Measurements from ENCODE around the gene AP2A1. TPM values are rescaled to one million over a fixed set of nuclear protein-coding genes. Genes with fewer than 3 reads are reported as not detected.

The AP2A1 gene
- total and polyA plus RNA-seq, 4 experiments from 2014 or later, result 2.6 to 56.2 (median 32.5) TPM

GRCh38 chr19:49806620-49806959, 39.8 kb downstream of the AP2A1 start:
- peak overlapping the region in 5 of 7 donors; percentile 48 to 94 (median 79) for H3K27ac Mint-ChIP-seq
- peaks cover 0 to 1% (median 0%) of the 10 kb centered on the region in 8 donors for H3K9me3 Mint-ChIP-seq
- no peak for DNase-seq
- Histone ChIP-seq H3K9me3 (ENCODE audit: control insufficient read depth in 1 of 2, low read length in 2 of 2) (no peaks in the 10 kb centered on the region), H3K4me3 (ENCODE audit: low read length in 2 of 2) (no peak overlapping the region), H3K36me3 (ENCODE audit: insufficient read depth, low read length) (peaks cover 11% of the 10 kb centered on the region), H3K4me1 (ENCODE audit: insufficient read depth, low read length) (peaks cover 14% of the 10 kb centered on the region), H3K27me3 (ENCODE audit: insufficient read depth, low read length) (no peaks in the 10 kb centered on the region), H3K27ac (ENCODE audit: low read depth, low read length) (no peak overlapping the region)
- peaks cover 7 to 19% (median 14%) of the 10 kb centered on the region in 4 donors for H3K4me1 Mint-ChIP-seq
- POLR2A ChIA-PET (ENCODE audit: partially characterized antibody), result no interaction called here
- peak overlapping the region in 1 of 8 donors; percentile 38 for H3K4me3 Mint-ChIP-seq
- intact Hi-C loops (cut with micrococcal nuclease), result no loop called here
- H3K27me3 Mint-ChIP-seq, result no peaks in the 10 kb centered on the region
- CTCF ChIA-PET (ENCODE audit: partially characterized antibody), result no interaction called here
- peaks cover 12 to 22% of the 10 kb centered on the region in 2 donors for H3K36me3 Mint-ChIP-seq

DNA sequence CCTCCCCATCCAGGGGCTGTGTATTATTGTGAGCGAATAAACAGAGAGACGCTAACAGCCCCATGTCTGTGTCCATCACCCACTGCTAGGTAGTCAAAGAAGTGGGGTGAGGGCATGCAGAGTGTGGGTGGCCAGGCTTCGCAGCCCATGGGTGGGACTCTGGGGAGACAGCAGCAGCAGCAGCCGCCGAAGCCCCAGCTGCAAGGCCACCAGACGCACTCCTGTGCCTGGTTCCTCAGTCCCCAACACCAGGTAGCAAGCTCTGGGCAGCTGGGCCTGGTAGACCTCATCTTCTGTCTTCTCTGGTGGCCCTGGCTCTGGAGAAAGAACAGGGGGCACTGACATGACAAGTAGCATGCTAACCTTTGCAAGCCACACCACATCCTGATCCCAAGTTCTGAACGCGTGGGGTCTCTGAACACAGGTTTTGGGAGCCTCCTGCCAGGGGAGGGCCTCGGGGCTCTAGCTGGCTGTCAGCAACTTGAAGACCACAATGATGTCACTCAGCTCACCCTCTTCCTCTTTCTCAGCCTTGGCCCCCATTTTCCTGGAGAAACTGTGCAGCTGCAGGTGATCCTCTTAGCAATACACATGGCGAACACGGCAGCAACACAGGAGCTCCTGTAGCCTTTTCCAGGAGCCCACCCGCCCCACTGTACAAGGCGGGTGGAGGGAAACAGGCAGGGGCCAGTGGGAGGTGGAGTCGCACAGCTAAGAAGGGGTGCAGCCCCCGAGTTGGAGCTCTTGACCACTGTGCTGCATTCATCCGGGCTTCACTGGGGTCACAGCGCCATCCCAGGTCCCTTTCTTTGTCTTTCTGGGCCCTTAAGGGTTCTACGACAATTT, 40.5 kb downstream of the AP2A1 start:
- intact Hi-C loops (cut with micrococcal nuclease), result no loop called here

GRCh38 chr19:49807904-49808675, 41.3 kb downstream of the AP2A1 start:
- H3K27ac ChIP-seq (ENCODE audit: low read depth, low read length), result peak overlapping the region; percentile 71
- H3K27ac Mint-ChIP-seq, result peak overlapping the region; percentile 91 to 97 (median 94)
- no peak for DNase-seq
- POLR2A ChIA-PET (ENCODE audit: partially characterized antibody), result interaction anchor here (3.2 kb wide), 1 partner anchor 42 kb away, joined by 19 read pairs; the partner anchor contains the start of gene PTOV1
- intact Hi-C loops (cut with micrococcal nuclease), result no loop called here
- peaks cover 13 to 33% (median 22%) of the 10 kb centered on the region in 4 donors for H3K4me1 Mint-ChIP-seq
- no peaks in the 10 kb centered on the region for H3K9me3 Mint-ChIP-seq
- peak overlapping the region in 1 of 2 donors; percentile 68 for H3K4me3 ChIP-seq (ENCODE audit: low read length in 2 of 2)
- CTCF ChIA-PET (ENCODE audit: partially characterized antibody), result no interaction called here
- H3K27me3 ChIP-seq (ENCODE audit: insufficient read depth, low read length), result no peaks in the 10 kb centered on the region
- H3K36me3 Mint-ChIP-seq, result peaks cover 12 to 19% of the 10 kb centered on the region in 2 donors
- no peaks in the 10 kb centered on the region for H3K9me3 ChIP-seq (ENCODE audit: control insufficient read depth in 1 of 2, low read length in 2 of 2)
- no peaks in the 10 kb centered on the region for H3K27me3 Mint-ChIP-seq
- peak overlapping the region in 5 of 8 donors; percentile 20 to 89 (median 64) for H3K4me3 Mint-ChIP-seq
- peaks cover 6% of the 10 kb centered on the region for H3K36me3 ChIP-seq (ENCODE audit: insufficient read depth, low read length)
- H3K4me1 ChIP-seq (ENCODE audit: insufficient read depth, low read length), result peaks cover 23% of the 10 kb centered on the region

More for the DNA sequence above, 40.5 kb downstream of the AP2A1 start:
- CTCF ChIA-PET (ENCODE audit: partially characterized antibody), result no interaction called here
- peaks cover 11% of the 10 kb centered on the region for H3K36me3 ChIP-seq (ENCODE audit: insufficient read depth, low read length)
- H3K27ac Mint-ChIP-seq, result peak overlapping the region in 6 of 7 donors; percentile 35 to 91 (median 74)
- no peaks in the 10 kb centered on the region for H3K27me3 ChIP-seq (ENCODE audit: insufficient read depth, low read length)
- POLR2A ChIA-PET (ENCODE audit: partially characterized antibody), result interaction anchor here (0.7 kb wide), 2 partner anchors 43 to 235 kb away, joined by 3 read pairs; partner anchors contain the start of gene PTOV1
- H3K4me1 ChIP-seq (ENCODE audit: insufficient read depth, low read length), result peaks cover 15% of the 10 kb centered on the region
- H3K9me3 ChIP-seq (ENCODE audit: control insufficient read depth in 1 of 2, low read length in 2 of 2), result no peaks in the 10 kb centered on the region
- H3K36me3 Mint-ChIP-seq, result peaks cover 12 to 22% of the 10 kb centered on the region in 2 donors
- no peak overlapping the region for H3K4me3 ChIP-seq (ENCODE audit: low read length in 2 of 2)
- H3K9me3 Mint-ChIP-seq, result peaks cover 0 to under 1% (median 0%) of the 10 kb centered on the region in 8 donors
- H3K27ac ChIP-seq (ENCODE audit: low read depth, low read length), result no peak overlapping the region
- H3K4me3 Mint-ChIP-seq, result peak overlapping the region in 1 of 8 donors; percentile 39
- peaks cover 10 to 25% (median 18%) of the 10 kb centered on the region in 4 donors for H3K4me1 Mint-ChIP-seq
- H3K27me3 Mint-ChIP-seq, result no peaks in the 10 kb centered on the region
- DNase-seq, result no peak

DNA sequence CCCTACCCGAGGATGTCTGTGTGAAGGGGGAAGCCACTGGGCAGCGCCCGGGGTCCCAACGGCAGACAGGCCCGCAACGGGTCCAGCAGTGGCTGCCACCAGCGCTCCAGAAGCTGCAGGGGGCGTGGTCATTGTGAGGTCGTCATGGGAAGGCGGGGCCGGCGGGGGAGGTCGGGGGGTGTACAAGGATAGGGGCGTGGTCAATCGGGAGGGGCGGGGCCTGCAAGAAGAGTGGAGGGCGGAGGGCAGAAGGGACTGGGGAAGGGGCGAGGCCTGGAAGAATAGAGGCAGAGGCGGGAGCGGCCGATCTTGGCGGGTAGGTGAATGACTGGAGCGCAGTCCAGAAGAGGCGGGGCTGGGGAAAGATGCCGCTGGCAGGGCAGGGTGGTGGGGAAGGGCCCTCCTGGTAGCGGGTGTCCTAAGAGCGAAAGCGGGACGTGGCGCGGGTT, 41.9 kb downstream of the AP2A1 start:
- POLR2A ChIA-PET (ENCODE audit: partially characterized antibody), result interaction anchor here (1.8 to 3.2 kb wide), 5 partner anchors 10 to 145 kb away, joined by 4 to 19 read pairs (median 12); partner anchors contain the start of genes AKT1S1, MED25, PTOV1 and TBC1D17
- H3K9me3 Mint-ChIP-seq, result no peaks in the 10 kb centered on the region

GRCh38 chr19:49809160-49809940, 42.5 kb downstream of the AP2A1 start:
- CTCF ChIA-PET (ENCODE audit: partially characterized antibody), result interaction anchor here (1.1 to 1.8 kb wide), 3 partner anchors 23 to 128 kb away, joined by 3 to 7 read pairs (median 3); no protein-coding TSS in a partner anchor
- Histone ChIP-seq H3K4me1 (ENCODE audit: insufficient read depth, low read length) (peaks cover 31% of the 10 kb centered on the region), H3K27me3 (ENCODE audit: insufficient read depth, low read length) (no peaks in the 10 kb centered on the region), H3K36me3 (ENCODE audit: insufficient read depth, low read length) (no peaks in the 10 kb centered on the region), H3K4me3 (ENCODE audit: low read length in 2 of 2) (peak overlapping the region; percentile 44 to 68), H3K9me3 (ENCODE audit: control insufficient read depth in 1 of 2, low read length in 2 of 2) (no peaks in the 10 kb centered on the region), H3K27ac (ENCODE audit: low read depth, low read length) (peak overlapping the region; percentile 71)
- POLR2A ChIA-PET (ENCODE audit: partially characterized antibody), result interaction anchor here (0.7 to 3.2 kb wide), 9 partner anchors 9 to 145 kb away, joined by 3 to 19 read pairs (median 4); partner anchors contain the start of genes AKT1S1, AP2A1, ATF5 and MED25
- peak overlapping the region; percentile 86 to 98 (median 90) for H3K4me3 Mint-ChIP-seq
- intact Hi-C loops (cut with micrococcal nuclease), result loop anchor here (1.0 kb wide), 1 partner anchor 43 kb away; no protein-coding TSS in a partner anchor
- no peaks in the 10 kb centered on the region for H3K27me3 Mint-ChIP-seq
- H3K36me3 Mint-ChIP-seq, result peaks cover 5 to 17% of the 10 kb centered on the region in 2 donors
- H3K27ac Mint-ChIP-seq, result peak overlapping the region; percentile 91 to 97 (median 94)
- H3K9me3 Mint-ChIP-seq, result no peaks in the 10 kb centered on the region
- H3K4me1 Mint-ChIP-seq, result peaks cover 16 to 45% (median 32%) of the 10 kb centered on the region in 4 donors
- DNase-seq, result peak in 3 of 5 donors; percentile 52 to 71 (median 55)

More for the DNA sequence above, 41.9 kb downstream of the AP2A1 start:
- intact Hi-C loops (cut with micrococcal nuclease), result loop anchor here (1.0 kb wide), 1 partner anchor 42 kb away; no protein-coding TSS in a partner anchor
- H3K4me3 Mint-ChIP-seq, result peak overlapping the region; percentile 86 to 98 (median 90)
- no peaks in the 10 kb centered on the region for H3K27me3 Mint-ChIP-seq
- no peaks in the 10 kb centered on the region for H3K9me3 ChIP-seq (ENCODE audit: control insufficient read depth in 1 of 2, low read length in 2 of 2)
- peak overlapping the region; percentile 36 to 68 for H3K4me3 ChIP-seq (ENCODE audit: low read length in 2 of 2)
- peaks cover 27% of the 10 kb centered on the region for H3K4me1 ChIP-seq (ENCODE audit: insufficient read depth, low read length)
- no peaks in the 10 kb centered on the region for H3K36me3 ChIP-seq (ENCODE audit: insufficient read depth, low read length)
- H3K27ac ChIP-seq (ENCODE audit: low read depth, low read length), result peak overlapping the region; percentile 71
- CTCF ChIA-PET (ENCODE audit: partially characterized antibody), result no interaction called here
- H3K36me3 Mint-ChIP-seq, result peaks cover 6 to 17% of the 10 kb centered on the region in 2 donors
- peaks cover 15 to 39% (median 27%) of the 10 kb centered on the region in 4 donors for H3K4me1 Mint-ChIP-seq
- peak; percentile 79 to 94 (median 85) for DNase-seq
- H3K27me3 ChIP-seq (ENCODE audit: insufficient read depth, low read length), result no peaks in the 10 kb centered on the region
- H3K27ac Mint-ChIP-seq, result peak overlapping the region; percentile 91 to 97 (median 94)

GRCh38 chr19:49809941-49810389, 43.2 kb downstream of the AP2A1 start:
- ChIA-PET CTCF (ENCODE audit: partially characterized antibody) (interaction anchor here (1.1 to 1.8 kb wide), 3 partner anchors 24 to 129 kb away, joined by 3 to 7 read pairs (median 3); no protein-coding TSS in a partner anchor), POLR2A (ENCODE audit: partially characterized antibody) (interaction anchor here (0.7 to 3.2 kb wide), 11 partner anchors 9 to 146 kb away, joined by 3 to 19 read pairs (median 4); partner anchors contain the start of genes AKT1S1, AP2A1, ATF5 and MED25)
- Mint-ChIP-seq H3K4me3 (peak overlapping the region; percentile 72 to 92 (median 88)), H3K27me3 (no peaks in the 10 kb centered on the region), H3K27ac (peak overlapping the region; percentile 50 to 93 (median 90)), H3K36me3 (peaks cover 5 to 14% of the 10 kb centered on the region in 2 donors), H3K9me3 (no peaks in the 10 kb centered on the region), H3K4me1 (peaks cover 16 to 50% (median 35%) of the 10 kb centered on the region in 4 donors)
- H3K36me3 ChIP-seq (ENCODE audit: insufficient read depth, low read length), result no peaks in the 10 kb centered on the region
- H3K9me3 ChIP-seq (ENCODE audit: control insufficient read depth in 1 of 2, low read length in 2 of 2), result no peaks in the 10 kb centered on the region
- intact Hi-C loops (cut with micrococcal nuclease), result loop anchor here (1.0 kb wide), 1 partner anchor 44 kb away; no protein-coding TSS in a partner anchor
- no peak for DNase-seq
- H3K27ac ChIP-seq (ENCODE audit: low read depth, low read length), result peak overlapping the region; percentile 71
- H3K4me3 ChIP-seq (ENCODE audit: low read length in 2 of 2), result peak overlapping the region; percentile 44 to 68
- H3K27me3 ChIP-seq (ENCODE audit: insufficient read depth, low read length), result no peaks in the 10 kb centered on the region
- H3K4me1 ChIP-seq (ENCODE audit: insufficient read depth, low read length), result peaks cover 31% of the 10 kb centered on the region

Measured in CD4-positive, alpha-beta memory T cell (primary cell).